A673 (cell line): Measurements from ENCODE around the gene EXOC3L4.

Experiments used
- CTCF ChIP-seq: fragments of 300-800, 200-600 bp; sonication (generic); conservative IDR thresholded peaks from 2 replicates; pipeline ENCODE4 v1.5.1; 2017; ENCODE audit warnings: low read depth, mild to moderate bottlenecking, antibody characterized with exemption, low read length, moderate library complexity, mixed read lengths
- EZH2 ChIP-seq: fragments of 200-600 bp; sonication (generic); IDR thresholded peaks from 2 replicates; pipeline ENCODE4 v1.6.1; 2017; ENCODE audit warnings: borderline replicate concordance, low read depth, mild to moderate bottlenecking, mixed read lengths, antibody characterized with exemption, low read length; ENCODE audit not compliant: poor library complexity, severe bottlenecking

GRCh38 chr14:103099081-103099732 lies 4.7 kb downstream of the EXOC3L4 start:
- no peak for TF ChIP-seq CTCF
- TF ChIP-seq EZH2, result no peak
